H9 (cell line): ENCODE results near the gene SLC22A5. TPM values are rescaled to one million over a fixed set of nuclear protein-coding genes. Genes with fewer than 3 reads are reported as not detected.

Experiments
- DNase-seq: peaks from one replicate; pipeline ENCODE4 v3.0.0-alpha.2; 2017
- H2AFZ ChIP-seq: one replicate; pipeline ENCODE4 v1.6.1; 2013; ENCODE audit warnings: mild to moderate bottlenecking, low read length, control low read depth, moderate library complexity
- H2AK5ac ChIP-seq: 2 replicates; pipeline ENCODE4 v1.6.1; 2013; ENCODE audit warnings: low read length, control low read depth, mixed read lengths; ENCODE audit not compliant: insufficient read length
- H2BK120ac ChIP-seq: one replicate; pipeline ENCODE4 v1.6.1; 2013; ENCODE audit warnings: low read depth, mild to moderate bottlenecking, low read length, control low read depth, inconsistent platforms; ENCODE audit not compliant: poor library complexity, severe bottlenecking
- H2BK12ac ChIP-seq: 2 replicates; pipeline ENCODE4 v1.6.1; 2013; ENCODE audit warnings: low read length, control low read depth, mixed read lengths, low read depth; ENCODE audit not compliant: insufficient read length
- H2BK15ac ChIP-seq: 2 replicates; pipeline ENCODE4 v1.6.1; 2013; ENCODE audit warnings: low read depth, low read length, control low read depth
- H2BK20ac ChIP-seq: one replicate; pipeline ENCODE4 v1.6.1; 2013; ENCODE audit warnings: low read depth, mild to moderate bottlenecking, low read length, control low read depth, inconsistent platforms; ENCODE audit not compliant: poor library complexity, severe bottlenecking
- H2BK5ac ChIP-seq: 2 replicates; pipeline ENCODE4 v1.6.1; 2013; ENCODE audit warnings: low read length, control low read depth, mixed read lengths; ENCODE audit not compliant: insufficient read length
- H3K14ac ChIP-seq: 2 replicates; pipeline ENCODE4 v1.6.1; 2013; ENCODE audit warnings: low read length, control low read depth; ENCODE audit not compliant: insufficient read depth
- H3K18ac ChIP-seq: 2 replicates; pipeline ENCODE4 v1.6.1; 2013; ENCODE audit warnings: low read depth, mild to moderate bottlenecking, mixed read lengths, low read length, control low read depth; ENCODE audit not compliant: insufficient read length
- H3K23ac ChIP-seq: 2 replicates; pipeline ENCODE4 v1.6.1; 2013; ENCODE audit warnings: low read length, control low read depth, mixed read lengths, low read depth; ENCODE audit not compliant: insufficient read length
- H3K23me2 ChIP-seq: 2 replicates; pipeline ENCODE4 v1.6.1; 2013; ENCODE audit warnings: low read depth, mild to moderate bottlenecking, mixed read lengths, low read length, control low read depth; ENCODE audit not compliant: insufficient read length, poor library complexity, severe bottlenecking
- H3K27ac ChIP-seq: 2 replicates; pipeline ENCODE4 v1.5.1; 2013; ENCODE audit warnings: low read length, control low read depth, mixed read lengths, low read depth; ENCODE audit not compliant: insufficient read length
- H3K27me3 ChIP-seq: 2 replicates; pipeline ENCODE4 v1.6.1; 2013; ENCODE audit warnings: low read length, control low read depth, inconsistent platforms; ENCODE audit not compliant: insufficient read depth
- H3K4ac ChIP-seq: 2 replicates; pipeline ENCODE4 v1.6.1; 2013; ENCODE audit warnings: low read depth, mild to moderate bottlenecking, control low read depth, inconsistent platforms, low read length, moderate library complexity
- H3K4me1 ChIP-seq: 2 replicates; pipeline ENCODE4 v1.6.1; 2013; ENCODE audit warnings: low read length, control low read depth, inconsistent platforms; ENCODE audit not compliant: insufficient read depth
- H3K4me2 ChIP-seq: 2 replicates; pipeline ENCODE4 v1.6.1; 2013; ENCODE audit warnings: low read length, control low read depth, mixed read lengths; ENCODE audit not compliant: insufficient read length, insufficient read depth
- H3K56ac ChIP-seq: 2 replicates; pipeline ENCODE4 v1.6.1; 2013; ENCODE audit warnings: low read depth, mild to moderate bottlenecking, mixed read lengths, low read length, control low read depth; ENCODE audit not compliant: insufficient read length
- H3K79me1 ChIP-seq: 2 replicates; pipeline ENCODE4 v1.6.1; 2013; ENCODE audit warnings: low read depth, mild to moderate bottlenecking, moderate library complexity, low read length, control low read depth, inconsistent platforms; ENCODE audit not compliant: insufficient read depth, poor library complexity, severe bottlenecking
- H3K79me2 ChIP-seq: 2 replicates; pipeline ENCODE4 v1.6.1; 2013; ENCODE audit warnings: low read length, control low read depth, inconsistent platforms; ENCODE audit not compliant: insufficient read depth
- H3K9ac ChIP-seq: 2 replicates; pipeline ENCODE4 v1.6.1; 2013; ENCODE audit warnings: low read length, control low read depth, mixed read lengths; ENCODE audit not compliant: insufficient read length; ENCODE audit errors: extremely low read depth
- H3K9me3 ChIP-seq: one replicate; pipeline ENCODE4 v1.6.1; 2013; ENCODE audit warnings: low read depth, low read length, inconsistent platforms; ENCODE audit not compliant: control insufficient read depth
- H3T11ph ChIP-seq: one replicate; pipeline ENCODE4 v1.6.1; 2013; ENCODE audit warnings: mild to moderate bottlenecking, low read length, control low read depth, inconsistent platforms
- H4K20me1 ChIP-seq: one replicate; pipeline ENCODE4 v1.6.1; 2013; ENCODE audit not compliant: control insufficient read depth, insufficient read length, insufficient read depth
- H4K5ac ChIP-seq: 2 replicates; pipeline ENCODE4 v1.6.1; 2013; ENCODE audit warnings: low read depth, mild to moderate bottlenecking, mixed read lengths, low read length, control low read depth; ENCODE audit not compliant: insufficient read length
- H4K8ac ChIP-seq: replicated peaks from 2 replicates; pipeline ENCODE4 v1.6.1; 2013; ENCODE audit warnings: low read length, control low read depth, mixed read lengths, low read depth; ENCODE audit not compliant: insufficient read length
- H4K91ac ChIP-seq: 2 replicates; pipeline ENCODE4 v1.6.1; 2013; ENCODE audit warnings: low read depth, mild to moderate bottlenecking, moderate library complexity, mixed read lengths, low read length, control low read depth; ENCODE audit not compliant: insufficient read length
- H3K27ac Mint-ChIP-seq, 3 experiments: 2 replicates in 2 of 3; 3 replicates in 1 of 3; pipeline ENCODE4 v1.8.0; 2020 to 2021; ENCODE audit warnings: mixed read lengths in 3 of 3, mild to moderate bottlenecking in 1 of 3, moderate library complexity in 1 of 3
- H3K27me3 Mint-ChIP-seq: 2 replicates; pipeline ENCODE4 v1.8.0; 2021; ENCODE audit warnings: low read depth, mild to moderate bottlenecking, moderate library complexity, mixed read lengths
- H3K36me3 Mint-ChIP-seq, 3 experiments: 2 replicates in 2 of 3; 3 replicates in 1 of 3; pipeline ENCODE4 v1.8.0; 2020 to 2021; ENCODE audit warnings: low read depth in 3 of 3, mixed read lengths in 3 of 3; ENCODE audit not compliant: insufficient read depth in 1 of 3
- H3K4me1 Mint-ChIP-seq, 2 experiments: 2 replicates each; pipeline ENCODE4 v1.8.0; 2020; ENCODE audit warnings: mixed read lengths in 2 of 2
- H3K4me3 Mint-ChIP-seq, 2 experiments: 2 replicates in 1 of 2; 3 replicates in 1 of 2; pipeline ENCODE4 v1.8.0; 2020 to 2021; ENCODE audit warnings: mild to moderate bottlenecking in 2 of 2, mixed read lengths in 2 of 2, moderate library complexity in 1 of 2
- H3K9me3 Mint-ChIP-seq, 2 experiments: 2 replicates in 1 of 2; 3 replicates in 1 of 2; pipeline ENCODE4 v1.8.0; 2020; ENCODE audit warnings: mild to moderate bottlenecking in 2 of 2, mixed read lengths in 2 of 2, moderate library complexity in 1 of 2
- WGBS: extraction: QIAGEN DNeasy Blood & Tissue Kit; methylation state at CpG from one replicate; pipeline ENCODE4 v1.1.7; 2013; ENCODE audit warnings: missing lambda C conversion rate, low lambda C conversion rate, mixed read lengths; ENCODE audit not compliant: insufficient read length; ENCODE audit errors: extremely low coverage; 5-methylcytosine and 5-hydroxymethylcytosine counted together
- total RNA-seq: library from RNA; stranded (reverse); gene quantifications from 2 replicates; pipeline ENCODE4 v1.2.1, GENCODE V29; 2021
- TF ChIP-seq, protein P1 (sequence below): fragments of 200-600 bp; sonication (generic); conservative IDR thresholded peaks from 3 replicates; pipeline ENCODE4 v1.8.0; 2021; ENCODE audit warnings: antibody characterized with exemption, mild to moderate bottlenecking

The SLC22A5 gene
- total RNA-seq, 1 experiment from 2014 or later, result 3.4 TPM

- Mint-ChIP-seq H3K9me3 (no peaks in the 10 kb centered on the region; a peak in 1 of 5 replicates), H3K27ac (no peak overlapping the region), H3K27me3 (peaks cover 2% of the 10 kb centered on the region; the same call in 1 of the 2 replicates), H3K36me3 (no peaks in the 10 kb centered on the region), H3K4me3 (no peak overlapping the region), H3K4me1 (peaks cover 12 to 15% of the 10 kb centered on the region in 2 experiments)
- Histone ChIP-seq H3K79me1 (no peaks in the 10 kb centered on the region), H3K14ac (no peak overlapping the region), H3K4ac (no peak overlapping the region), H4K91ac (no peak overlapping the region), H3K18ac (no peak overlapping the region), H3K27me3 (no peaks in the 10 kb centered on the region), H4K5ac (no peak overlapping the region), H3K4me2 (no peak overlapping the region), H3K27ac (no peak overlapping the region), H2BK120ac (no peak overlapping the region), H2BK20ac (no peak overlapping the region), H3T11ph (no peak overlapping the region), H4K8ac (no peak overlapping the region), H3K56ac (no peak overlapping the region), H2BK15ac (no peak overlapping the region), H2BK5ac (no peak overlapping the region), H2AK5ac (no peak overlapping the region), H3K23ac (no peak overlapping the region), H3K23me2 (no peaks in the 10 kb centered on the region), H3K9ac (peak overlapping the region; percentile 19), H4K20me1 (no peaks in the 10 kb centered on the region), H3K79me2 (no peaks in the 10 kb centered on the region), H2BK12ac (no peak overlapping the region), H3K4me1 (no peaks in the 10 kb centered on the region; the same call in 1 of the 2 replicates), H3K9me3 (no peaks in the 10 kb centered on the region), H2AFZ (no peak overlapping the region)
- WGBS, result no CpG with 5 or more reads among the region's 2 CpGs
- DNase-seq, result no peak
- TF ChIP-seq, protein P1, sequence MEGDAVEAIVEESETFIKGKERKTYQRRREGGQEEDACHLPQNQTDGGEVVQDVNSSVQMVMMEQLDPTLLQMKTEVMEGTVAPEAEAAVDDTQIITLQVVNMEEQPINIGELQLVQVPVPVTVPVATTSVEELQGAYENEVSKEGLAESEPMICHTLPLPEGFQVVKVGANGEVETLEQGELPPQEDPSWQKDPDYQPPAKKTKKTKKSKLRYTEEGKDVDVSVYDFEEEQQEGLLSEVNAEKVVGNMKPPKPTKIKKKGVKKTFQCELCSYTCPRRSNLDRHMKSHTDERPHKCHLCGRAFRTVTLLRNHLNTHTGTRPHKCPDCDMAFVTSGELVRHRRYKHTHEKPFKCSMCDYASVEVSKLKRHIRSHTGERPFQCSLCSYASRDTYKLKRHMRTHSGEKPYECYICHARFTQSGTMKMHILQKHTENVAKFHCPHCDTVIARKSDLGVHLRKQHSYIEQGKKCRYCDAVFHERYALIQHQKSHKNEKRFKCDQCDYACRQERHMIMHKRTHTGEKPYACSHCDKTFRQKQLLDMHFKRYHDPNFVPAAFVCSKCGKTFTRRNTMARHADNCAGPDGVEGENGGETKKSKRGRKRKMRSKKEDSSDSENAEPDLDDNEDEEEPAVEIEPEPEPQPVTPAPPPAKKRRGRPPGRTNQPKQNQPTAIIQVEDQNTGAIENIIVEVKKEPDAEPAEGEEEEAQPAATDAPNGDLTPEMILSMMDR, result no peak
These were observed 49.4 kb downstream of the SLC22A5 start for GRCh38 chr5:132418881-132419280.
